Measurements from ENCODE around the gene CTSS. TPM values are rescaled to one million over a fixed set of nuclear protein-coding genes. Genes with fewer than 3 reads are reported as not detected.
"Not testable (repeated sequence)": the region's sequence is repeated elsewhere in the genome, so short reads cannot be mapped to it uniquely, and the experiment has no call there.

CTSS gene
- total RNA-seq, 1 experiment from 2014 or later: 1.1 TPM

GRCh38 chr1:150775931-150776505 lies 10.4 kb upstream of the CTSS start:
- DNase-seq (ENCODE audit: extremely low read depth, low read depth): not testable (repeated sequence)

DNA sequence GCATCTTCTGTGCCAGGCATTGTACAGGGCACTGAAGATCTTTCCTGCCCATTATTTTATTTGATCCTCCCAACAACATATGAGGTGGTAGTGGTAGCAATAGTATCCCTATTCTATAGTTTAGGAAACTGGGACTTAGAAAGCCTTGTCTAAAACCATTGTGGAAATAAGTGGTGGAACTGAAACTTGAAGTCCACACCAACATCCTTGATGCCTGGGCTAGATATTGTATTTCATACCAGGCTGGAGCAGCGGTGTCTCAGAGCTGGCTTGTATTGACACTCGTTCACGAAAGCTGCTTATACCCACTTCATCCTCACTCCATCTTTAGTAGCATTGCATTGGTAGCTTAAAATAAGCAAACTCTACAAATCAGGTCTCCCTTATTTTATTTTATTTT lies 9.7 kb upstream of the CTSS start:
- DNase-seq (ENCODE audit: extremely low read depth, low read depth): no peak

- DNase-seq (ENCODE audit: extremely low read depth, low read depth): no peak
Measured at GRCh38 chr1:150772326-150772725, 6.7 kb upstream of the CTSS start.

DNA sequence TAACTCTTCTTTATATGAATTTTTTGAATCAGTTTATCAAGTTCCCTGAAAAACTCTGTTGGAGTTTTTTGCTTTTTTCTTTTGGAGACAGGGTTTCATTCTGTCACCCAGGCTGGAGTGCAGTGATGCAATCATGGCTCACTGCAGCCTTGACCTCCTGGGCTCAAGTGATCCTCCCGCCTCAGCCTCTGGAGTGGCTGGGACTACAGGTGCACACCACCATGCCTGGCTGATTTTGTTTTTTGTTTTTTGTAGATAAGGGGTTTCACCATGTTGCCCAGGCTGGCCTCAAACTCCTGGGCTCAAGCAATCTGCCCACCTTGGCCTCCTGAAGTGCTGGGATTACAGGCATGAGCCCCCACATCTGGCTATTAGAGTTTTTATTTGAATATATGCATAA lies 2.1 kb upstream of the CTSS start:
- not testable (repeated sequence) for DNase-seq (ENCODE audit: extremely low read depth, low read depth)

- DNase-seq (ENCODE audit: extremely low read depth, low read depth): not testable (repeated sequence)
Measured at GRCh38 chr1:150765977-150766301, 361 bp upstream of the CTSS start.

DNA sequence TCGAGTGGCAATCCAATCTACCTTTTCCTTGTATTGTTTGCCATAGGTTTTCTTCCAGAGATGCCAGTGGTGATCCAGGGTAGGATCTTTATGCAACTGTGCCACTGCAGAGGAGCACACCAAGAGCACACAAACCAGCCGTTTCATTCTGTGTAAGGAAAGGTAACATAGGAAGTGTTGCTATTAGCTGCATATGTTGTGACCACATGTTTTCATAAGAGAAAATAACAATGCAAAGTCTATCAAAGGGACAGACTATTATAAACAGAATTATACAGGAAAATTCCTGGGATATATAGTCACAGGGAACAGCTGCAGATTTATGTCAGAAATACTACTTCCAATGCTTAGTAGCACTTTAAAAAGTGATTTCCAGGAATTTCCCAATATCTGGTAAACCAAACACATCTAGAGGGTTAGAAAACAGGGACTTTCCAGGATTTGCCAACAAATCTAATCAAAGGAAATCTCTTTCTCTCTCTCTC lies 919 bp downstream of the CTSS start:
- no peak for DNase-seq (ENCODE audit: extremely low read depth, low read depth)

DNA sequence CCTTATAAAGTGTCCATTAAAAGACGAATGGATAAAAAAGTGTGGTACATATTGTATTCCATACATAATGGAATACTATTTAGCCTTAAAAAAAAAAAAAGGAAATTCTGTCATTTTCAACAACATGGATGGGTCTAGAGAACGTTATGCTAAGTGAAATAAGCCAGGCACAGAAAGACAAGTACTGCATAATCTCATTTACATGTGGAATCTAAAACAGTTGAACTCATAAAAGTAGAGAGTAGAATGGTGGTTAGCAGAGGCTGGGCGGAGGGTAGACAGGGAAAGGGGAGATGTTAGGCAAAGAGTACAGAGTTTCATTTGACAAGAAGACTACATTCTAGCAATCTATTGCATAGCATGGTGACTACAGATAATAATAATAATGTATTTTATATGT lies 2.6 kb downstream of the CTSS start:
- DNase-seq (ENCODE audit: extremely low read depth, low read depth): no peak

GRCh38 chr1:150762552-150762951 lies 3.0 kb downstream of the CTSS start:
- DNase-seq (ENCODE audit: extremely low read depth, low read depth): no peak

GRCh38 chr1:150761801-150762200 lies 3.8 kb downstream of the CTSS start:
- no peak for DNase-seq (ENCODE audit: extremely low read depth, low read depth)

GRCh38 chr1:150760013-150760412 lies 5.6 kb downstream of the CTSS start:
- no peak for DNase-seq (ENCODE audit: extremely low read depth, low read depth)

DNA sequence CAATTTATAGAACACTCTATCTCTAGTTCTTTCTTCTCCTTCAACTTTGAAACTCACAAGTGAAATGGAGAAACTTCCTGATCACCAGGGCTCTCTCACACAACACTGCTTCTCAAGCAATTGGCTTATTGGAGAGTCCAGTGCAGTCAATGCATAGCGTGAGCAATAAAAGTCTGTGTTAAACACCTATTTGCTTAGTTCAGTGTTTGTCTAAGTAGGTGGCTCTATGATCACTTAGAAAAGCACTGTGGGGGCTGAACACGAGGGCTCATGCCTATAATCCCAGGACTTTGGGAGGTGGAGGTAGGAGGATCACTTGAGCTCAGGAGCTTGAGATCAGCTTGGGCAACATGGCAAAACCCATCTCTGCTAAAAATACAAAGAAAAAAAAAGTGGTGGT lies 12.2 kb downstream of the CTSS start:
- no peak for DNase-seq (ENCODE audit: extremely low read depth, low read depth)

DNA sequence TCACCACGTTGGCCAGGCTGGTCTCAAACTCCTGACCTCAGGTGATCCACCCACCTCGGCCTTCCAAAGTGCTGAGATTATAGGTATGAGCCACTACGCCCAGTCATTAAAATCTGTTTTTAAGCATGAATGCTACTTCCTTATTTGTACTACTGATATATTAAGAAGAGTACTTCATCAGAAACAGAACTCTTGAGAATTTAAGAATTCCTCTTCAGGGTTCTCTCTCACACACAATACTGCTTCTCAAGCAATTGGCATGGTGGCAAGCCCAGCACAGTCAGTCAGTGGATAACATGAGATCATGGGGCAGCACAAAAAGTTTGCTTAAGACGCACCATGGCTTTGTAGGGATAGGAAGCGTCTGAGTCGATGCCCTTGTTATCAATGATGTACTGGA lies 14.1 kb downstream of the CTSS start:
- DNase-seq (ENCODE audit: extremely low read depth, low read depth): no peak

DNA sequence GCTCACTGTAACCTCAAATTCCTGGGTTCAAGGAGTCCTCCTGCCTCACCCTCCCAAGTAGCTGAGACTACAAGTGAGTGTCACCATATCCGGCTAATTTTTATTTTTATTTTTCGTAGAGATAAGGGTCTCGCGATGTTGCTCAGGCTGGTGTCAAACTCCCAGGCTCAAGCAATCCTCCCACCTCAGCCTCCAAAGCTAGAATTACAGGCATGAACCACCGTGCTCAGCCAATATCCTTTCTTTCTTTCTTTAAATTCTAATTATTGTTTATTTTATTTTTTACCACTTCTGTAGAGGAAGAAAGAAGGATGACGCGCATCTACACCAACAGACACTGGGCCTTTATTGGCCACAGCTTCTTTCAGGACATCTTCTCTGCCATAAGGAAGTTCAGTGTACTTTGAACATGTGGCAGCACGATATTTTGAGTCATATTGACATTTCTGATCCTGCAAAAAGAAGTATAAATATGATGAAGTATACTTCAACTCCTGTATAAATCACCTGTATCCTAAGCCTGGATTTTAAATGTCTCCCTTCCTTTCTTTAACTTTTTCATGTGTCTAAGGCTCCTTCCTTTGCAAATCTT lies 15.8 kb downstream of the CTSS start:
- DNase-seq (ENCODE audit: extremely low read depth, low read depth): no peak

DNA sequence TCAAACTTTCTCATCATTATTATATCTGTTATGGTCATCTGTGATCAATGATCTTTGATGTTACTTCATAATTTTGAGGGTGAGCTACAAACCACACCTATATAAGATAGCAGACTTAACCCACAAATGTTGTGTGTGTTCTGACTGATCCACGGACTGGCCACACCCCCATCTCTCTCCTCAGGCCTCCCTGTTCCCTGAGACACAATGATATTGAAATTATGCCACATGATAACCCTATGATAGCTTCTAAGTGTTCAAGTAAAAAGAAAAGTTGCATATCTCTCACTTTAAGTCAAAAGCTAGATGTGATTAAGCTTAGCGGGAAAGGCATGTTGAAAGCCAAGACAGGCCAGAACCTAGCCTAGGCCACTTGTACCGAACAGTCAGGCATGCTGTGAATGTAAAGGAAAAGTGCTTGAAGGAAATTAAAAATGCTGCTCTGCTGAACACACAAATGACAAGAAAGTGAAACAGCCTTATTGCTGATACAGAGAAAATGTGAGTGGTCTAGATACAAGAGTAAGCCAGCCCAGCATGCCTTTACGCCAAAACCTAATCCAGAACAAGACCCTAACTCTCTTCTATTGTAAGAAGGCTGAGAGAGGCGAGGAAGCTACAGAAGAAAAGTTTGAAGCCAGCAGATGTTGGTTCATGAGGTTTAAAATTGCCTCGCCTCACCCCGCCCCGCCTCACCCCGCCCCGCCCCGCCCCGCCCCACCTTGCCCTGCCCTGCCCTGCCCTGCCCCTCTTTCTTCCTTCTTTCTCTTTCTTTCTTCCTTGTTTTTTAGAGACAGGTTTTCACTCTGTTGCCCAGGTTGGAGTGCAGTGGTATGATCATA lies 16.5 kb downstream of the CTSS start:
- DNase-seq (ENCODE audit: extremely low read depth, low read depth): no peak

DNA sequence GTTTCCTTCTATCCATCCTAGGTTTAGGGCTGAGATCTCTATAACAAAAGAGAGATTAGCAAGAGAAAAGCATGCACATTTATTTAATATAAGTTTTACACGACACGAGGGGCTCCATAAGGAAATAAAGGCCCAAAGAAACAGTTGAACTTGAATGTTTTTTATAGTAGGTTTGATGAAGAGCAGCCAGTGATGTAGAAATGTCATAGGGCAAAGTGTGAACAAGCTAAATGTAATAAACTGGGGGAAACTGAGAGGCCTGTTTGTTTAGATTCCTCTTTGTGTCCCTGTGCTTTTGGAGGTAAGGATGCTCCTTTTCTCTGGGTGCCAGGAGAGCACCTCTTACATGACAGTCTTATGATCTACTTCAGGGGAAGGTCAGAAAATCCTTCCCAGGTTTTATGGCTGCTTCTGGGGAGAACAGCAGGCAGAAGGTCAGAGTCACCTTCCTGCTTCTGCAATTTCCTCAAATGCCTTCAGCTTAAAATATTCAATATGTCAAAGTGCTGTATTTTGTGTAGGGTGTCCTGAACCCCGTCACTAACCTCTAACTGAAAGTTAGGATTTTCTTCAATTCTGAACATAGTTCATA lies 35.4 kb downstream of the CTSS start:
- no peak for DNase-seq (ENCODE audit: extremely low read depth, low read depth)

GRCh38 chr1:150724336-150724735 lies 41.2 kb downstream of the CTSS start:
- DNase-seq (ENCODE audit: extremely low read depth, low read depth): no peak

GRCh38 chr1:150720703-150721102 lies 44.9 kb downstream of the CTSS start, which contains the start of gene HORMAD1:
HORMAD1 (minus strand) TSS chr1:150720895; CDS start chr1:150719505, 1,390 bp downstream.
- no peak for DNase-seq (ENCODE audit: extremely low read depth, low read depth)

DNA sequence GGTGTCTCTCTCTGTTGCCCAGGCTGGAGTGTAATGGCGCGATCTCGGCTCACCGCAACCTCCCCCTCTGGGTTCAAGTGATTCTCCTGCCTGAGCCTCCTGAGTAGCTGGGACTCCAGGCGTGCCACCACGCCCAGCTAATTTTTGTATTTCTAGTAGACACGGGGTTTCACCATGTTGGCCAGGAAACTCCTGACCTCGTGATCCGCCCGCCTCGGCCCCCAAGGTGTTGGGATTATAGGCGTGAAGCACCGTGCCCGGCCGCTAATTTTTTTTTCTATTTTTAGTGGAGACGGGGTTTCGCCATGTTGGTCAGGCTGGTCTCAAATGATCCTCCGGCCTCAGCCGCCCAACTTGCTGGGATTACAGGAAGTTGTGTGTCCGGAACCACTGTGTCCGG lies 45.5 kb downstream of the CTSS start:
- DNase-seq (ENCODE audit: extremely low read depth, low read depth): no peak

DNA sequence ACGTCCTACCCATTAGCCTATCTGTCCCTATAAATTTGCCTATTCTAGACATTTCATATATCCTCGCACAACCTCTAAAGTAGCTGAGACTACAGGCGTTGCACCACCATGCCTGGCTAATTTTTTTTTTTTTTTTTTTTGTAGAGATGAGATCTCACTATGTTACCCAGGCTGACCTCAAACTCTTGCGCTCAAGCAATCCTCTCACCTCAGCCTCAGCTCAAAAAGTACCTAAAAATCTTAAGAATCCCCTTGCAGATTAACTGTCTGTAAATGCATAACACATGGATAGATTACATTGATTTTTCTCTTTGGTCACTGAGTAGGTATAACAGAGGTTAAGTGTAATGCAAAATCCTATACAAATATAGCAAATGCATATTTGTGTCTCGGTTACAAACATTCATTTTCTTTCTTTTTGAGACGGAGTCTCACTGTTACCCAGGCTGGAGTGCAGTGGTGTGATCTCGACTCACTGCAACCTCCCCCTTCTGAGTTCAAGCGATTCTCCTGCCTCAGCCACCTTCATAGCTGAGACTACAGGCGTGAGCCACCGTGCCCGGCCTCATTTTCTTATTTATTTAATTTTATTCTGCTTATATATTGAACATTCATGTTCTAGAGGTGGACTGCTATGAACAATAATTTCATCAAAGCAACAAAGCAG lies 47.2 kb downstream of the CTSS start:
- no peak for DNase-seq (ENCODE audit: extremely low read depth, low read depth)

DNA sequence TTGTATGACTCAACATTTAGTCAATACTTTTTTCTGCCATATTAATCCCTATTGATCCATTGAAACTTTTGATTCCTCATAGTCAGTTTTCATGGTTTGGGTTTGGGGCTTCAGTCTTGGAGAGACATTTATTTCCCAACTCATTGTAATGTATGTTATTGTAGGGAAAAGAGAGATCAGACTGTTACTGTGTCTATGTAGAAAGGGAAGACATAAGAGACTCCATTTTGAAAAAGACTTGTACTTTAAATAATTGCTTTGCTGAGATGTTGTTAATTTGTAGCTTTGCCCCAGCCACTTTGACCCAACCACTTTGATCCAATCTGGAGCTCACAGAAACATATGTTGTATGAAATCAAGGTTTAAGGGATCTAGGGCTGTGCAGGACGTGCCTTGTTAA lies 56.5 kb downstream of the CTSS start:
- not testable (repeated sequence) for DNase-seq (ENCODE audit: extremely low read depth, low read depth)

GRCh38 chr1:150708595-150708994 lies 57.0 kb downstream of the CTSS start:
- DNase-seq (ENCODE audit: extremely low read depth, low read depth): no peak

Data from NCI-H460 (cell line).